Kidney capillary endothelial cell (primary cell): Measurements from ENCODE around the gene GPLD1.

Source experiments
- DNase-seq: peaks from one replicate; pipeline ENCODE4 v3.0.0-alpha.2; 2018; ENCODE audit warnings: low spot score

GPLD1 gene

GRCh38 chr6:24497254-24497970, 8.0 kb upstream of the GPLD1 start:
- no peak for DNase-seq

- DNase-seq = peak; percentile 30
These were observed 5.7 kb upstream of the GPLD1 start, which contains the start of gene ALDH5A1 for GRCh38 chr6:24494821-24495795. Gene ALDH5A1 (plus strand): TSS chr6:24494969. CDS start chr6:24494997, 28 bp downstream.

- DNase-seq = no peak
These were observed 4.8 kb upstream of the GPLD1 start for GRCh38 chr6:24493945-24494820.

GRCh38 chr6:24492475-24492874, 3.1 kb upstream of the GPLD1 start:
- DNase-seq = no peak

GRCh38 chr6:24490948-24491347, 1.6 kb upstream of the GPLD1 start:
- no peak for DNase-seq

- no peak for DNase-seq
These were observed 503 bp upstream of the GPLD1 start for GRCh38 chr6:24489881-24490280.

GRCh38 chr6:24486065-24486464, 3.3 kb downstream of the GPLD1 start:
- no peak for DNase-seq

GRCh38 chr6:24484657-24485323, 4.6 kb downstream of the GPLD1 start:
- DNase-seq = no peak

- no peak for DNase-seq
These were observed 7.9 kb downstream of the GPLD1 start for GRCh38 chr6:24481449-24481848.

- no peak for DNase-seq
These were observed 8.7 kb downstream of the GPLD1 start for GRCh38 chr6:24480705-24481104.

- DNase-seq = no peak
These were observed 10.5 kb downstream of the GPLD1 start for GRCh38 chr6:24478903-24479302.

GRCh38 chr6:24477070-24477469, 12.3 kb downstream of the GPLD1 start:
- DNase-seq = no peak

- DNase-seq = no peak
These were observed 12.7 kb downstream of the GPLD1 start for GRCh38 chr6:24476631-24477030.

- no peak for DNase-seq
These were observed 17.2 kb downstream of the GPLD1 start for GRCh38 chr6:24472181-24472580.

GRCh38 chr6:24469811-24470210, 19.6 kb downstream of the GPLD1 start:
- DNase-seq = no peak

- no peak for DNase-seq
These were observed 24.9 kb downstream of the GPLD1 start for GRCh38 chr6:24464253-24465038.

GRCh38 chr6:24460966-24461365, 28.4 kb downstream of the GPLD1 start:
- DNase-seq = no peak

GRCh38 chr6:24458941-24459340, 30.4 kb downstream of the GPLD1 start:
- DNase-seq = no peak

- no peak for DNase-seq
These were observed 31.2 kb downstream of the GPLD1 start for GRCh38 chr6:24458134-24458533.

GRCh38 chr6:24455061-24455460, 34.3 kb downstream of the GPLD1 start:
- no peak for DNase-seq

- no peak for DNase-seq
These were observed 34.9 kb downstream of the GPLD1 start for GRCh38 chr6:24454452-24454851.
